Cortex of kidney (tissue), 1 donor: ENCODE data around the gene KIF2C.
"Not testable (repeated sequence)": the region's sequence is repeated elsewhere in the genome, so short reads cannot be mapped to it uniquely, and the experiment has no call there.

ENCODE experiments used
- DNase-seq: peaks from one replicate; lab custom pipeline; 2025; lab: John Stamatoyannopoulos, UW

KIF2C gene

DNA sequence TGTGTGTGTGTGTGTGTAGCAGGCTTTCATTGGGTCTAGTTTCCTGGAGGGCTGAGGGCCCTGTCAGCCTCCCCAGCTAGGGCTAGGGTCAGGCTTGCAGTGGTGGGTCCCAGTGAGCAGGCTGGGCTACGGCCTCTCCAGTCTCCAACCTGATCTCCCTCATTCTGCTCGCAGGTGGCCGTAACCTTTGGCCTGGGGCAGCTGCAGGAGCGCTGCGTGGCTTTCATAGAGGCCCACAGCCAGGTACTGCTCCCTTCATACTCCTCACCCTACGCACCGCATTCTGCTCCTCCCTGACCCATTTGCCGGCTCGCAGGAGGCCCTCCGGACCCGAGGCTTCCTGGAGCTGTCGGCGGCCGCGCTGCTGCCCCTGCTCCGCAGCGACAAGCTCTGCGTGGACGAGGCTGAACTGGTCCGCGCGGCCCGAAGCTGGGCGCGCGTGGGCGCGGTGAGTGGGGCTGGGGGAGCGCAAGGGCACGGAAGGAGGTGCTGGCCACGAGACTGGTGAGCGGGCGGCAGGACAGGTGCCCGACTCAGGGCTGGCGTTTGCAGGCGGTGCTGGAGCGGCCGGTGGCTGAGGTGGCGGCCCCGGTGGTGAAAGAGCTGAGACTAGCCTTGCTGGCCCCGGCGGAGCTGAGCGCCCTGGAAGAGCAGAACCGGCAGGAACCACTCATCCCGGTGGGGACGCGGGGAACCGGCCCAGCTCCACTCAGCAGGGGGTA, 73.3 kb downstream of the KIF2C start:
- no peak for DNase-seq

DNA sequence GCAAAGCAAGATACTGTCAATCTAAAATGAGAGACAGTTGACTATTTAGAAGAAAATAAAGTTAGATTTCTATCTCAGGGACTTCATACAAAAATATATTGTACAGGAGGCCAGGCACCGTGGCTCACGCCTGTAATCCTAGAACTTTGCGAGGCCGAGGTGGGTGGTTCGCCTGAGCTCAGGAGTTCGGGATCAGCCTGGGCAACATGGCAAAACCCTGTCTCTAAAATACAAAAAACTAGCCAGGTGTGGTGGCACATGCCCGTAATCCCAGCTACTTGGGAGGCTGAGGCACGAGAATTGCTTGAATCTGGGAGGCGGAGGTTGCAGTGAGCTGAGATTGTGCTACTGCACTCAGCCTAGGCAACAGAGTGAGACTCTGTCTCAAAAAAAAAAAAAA, 76.3 kb downstream of the KIF2C start:
- not testable (repeated sequence) for DNase-seq

DNA sequence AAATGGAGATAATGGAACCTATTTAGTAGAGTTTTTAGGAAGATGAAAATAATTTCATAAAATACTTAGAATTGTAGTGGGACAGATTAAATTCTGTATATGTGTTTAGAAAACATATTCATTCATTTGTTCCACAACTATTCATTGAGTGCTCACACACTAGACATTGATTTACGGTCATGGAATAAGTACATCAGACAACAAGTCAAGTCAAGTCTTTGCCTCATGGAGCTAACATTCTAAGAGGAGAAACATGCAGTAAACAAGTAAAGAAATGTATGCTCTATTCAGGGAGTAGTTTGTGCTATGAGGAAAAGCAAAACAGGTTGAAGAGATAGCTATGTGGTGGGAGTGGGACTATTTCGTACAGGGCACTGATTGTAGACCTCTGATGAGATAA, 77.7 kb downstream of the KIF2C start:
- no peak for DNase-seq
